Upper lobe of left lung (tissue), 6 donors: ENCODE measurements around the gene SOX5. TPM values are rescaled to one million over a fixed set of nuclear protein-coding genes. Genes with fewer than 3 reads are reported as not detected.

Source experiments
- ATAC-seq, 2 donors: fragments of 200-7000 bp; cut with Tn5 transposase; one replicate each; pipeline ENCODE4 v1.9.1; 2022; ENCODE audit warnings: mild to moderate bottlenecking in 2 of 2, moderate library complexity in 2 of 2; ENCODE audit not compliant: low FRiP score in 2 of 2
- DNase-seq, 2 donors: peaks; one replicate each; pipeline ENCODE4 v3.0.0-alpha.2; 2019 to 2020
- H3K27ac ChIP-seq, 4 donors: fragments of 200-600 bp; sonication (generic); one replicate each; pipeline ENCODE4 v1.5.1; 2016 to 2019
- H3K27me3 ChIP-seq, 4 donors: fragments of 200-600 bp; sonication (generic); one replicate each; pipeline ENCODE4 v1.5.1; 2017 to 2019
- H3K36me3 ChIP-seq, 4 donors: fragments of 200-600 bp; sonication (generic); one replicate each; pipeline ENCODE4 v1.5.1; 2016 to 2019
- H3K4me1 ChIP-seq, 4 donors: fragments of 200-600 bp; sonication (generic); one replicate each; pipeline ENCODE4 v1.5.1; 2018 to 2019
- H3K4me3 ChIP-seq, 4 donors: fragments of 200-600 bp; sonication (generic); one replicate each; pipeline ENCODE4 v1.5.1; 2017 to 2019; ENCODE audit warnings: mild to moderate bottlenecking in 2 of 4, moderate library complexity in 1 of 4
- H3K9me3 ChIP-seq, 4 donors: fragments of 200-600 bp; sonication (generic); one replicate each; pipeline ENCODE4 v1.5.1; 2018 to 2019
- EP300 ChIP-seq, 4 donors: sonication (generic); formaldehyde crosslinking; IDR thresholded peaks; one replicate each; pipeline ENCODE4 v1.5.1; 2017; ENCODE audit warnings: antibody characterized with exemption in 4 of 4, control low read depth in 2 of 4
- POLR2A ChIP-seq, 4 donors: fragments of 450-650 bp; IDR thresholded peaks; one replicate each; pipeline ENCODE4 v1.5.1; 2016 to 2017; ENCODE audit warnings: antibody characterized with exemption in 4 of 4, mild to moderate bottlenecking in 2 of 4
- POLR2AphosphoS5 ChIP-seq, 2 donors: sonication (generic); formaldehyde crosslinking; IDR thresholded peaks; one replicate each; pipeline ENCODE4 v1.5.1; 2017; ENCODE audit warnings: antibody characterized with exemption in 2 of 2
- WGBS, 2 donors: methylation state at CpG; one replicate each; pipeline ENCODE4 v1.1.5; 2017 to 2018; 5-methylcytosine and 5-hydroxymethylcytosine counted together
- total RNA-seq, 6 donors: library from RNA; depleted of rRNA in 4 of 6; stranded (reverse); fragments of >200 nt in 4 of 6; gene quantifications; one replicate each; pipeline versions ENCODE4 v1.1.0 to v1.2.1, GENCODE V29; 2016 to 2021
- TF ChIP-seq, protein P1 (sequence below), 6 experiments: fragments of 450-650 bp in 4 of 6; fragments of 200-600 bp in 2 of 6; sonication (generic) in 2 of 6; IDR thresholded peaks; one replicate each; pipeline ENCODE4 v1.5.1; 2016 to 2019; ENCODE audit warnings: antibody characterized with exemption in 6 of 6
- donor health status: DM: no; HTN: no; CAD: no; lungs with moderate emphysema.
- donor health status: DM: no; HTN: yes; CAD: no; lungs with severe emphysema.

SOX5 gene
- total RNA-seq, 6 donors from 2014 or later: 9.6 to 31.4 (median 14.5) TPM

- no peak overlapping the region for H3K4me3 ChIP-seq
- no peak for ATAC-seq
- 63 to 70% methylated on average over 5 of the region's 5 CpGs for WGBS, 2 donors
Measured at GRCh38 chr12:23556661-23557060, 392.8 kb downstream of the SOX5 start.

DNA sequence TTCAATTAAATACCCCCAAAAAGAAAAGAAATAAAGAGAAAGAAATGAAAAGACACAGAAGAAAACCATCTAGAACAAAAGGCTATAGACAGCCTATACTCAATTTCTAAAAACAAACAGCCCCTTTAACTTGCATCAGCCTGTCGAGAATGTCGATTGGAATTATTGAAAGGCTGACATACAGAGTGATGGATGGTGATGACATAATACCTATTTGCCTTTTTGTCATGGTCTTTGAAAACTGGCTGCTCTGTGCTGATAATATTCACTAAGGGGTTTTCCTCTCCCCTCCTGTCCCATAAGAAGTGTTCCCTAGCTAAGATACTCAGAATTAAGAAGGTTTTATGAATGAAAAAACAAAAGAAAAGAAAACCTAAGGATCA lies 393.7 kb downstream of the SOX5 start:
- TF ChIP-seq POLR2AphosphoS5 (IDR thresholded peaks at IDR 0.05): no peak
- TF ChIP-seq EP300 (IDR thresholded peaks at IDR 0.05): no peak
- TF ChIP-seq POLR2A (IDR thresholded peaks at IDR 0.05): no peak
- TF ChIP-seq, protein P1, sequence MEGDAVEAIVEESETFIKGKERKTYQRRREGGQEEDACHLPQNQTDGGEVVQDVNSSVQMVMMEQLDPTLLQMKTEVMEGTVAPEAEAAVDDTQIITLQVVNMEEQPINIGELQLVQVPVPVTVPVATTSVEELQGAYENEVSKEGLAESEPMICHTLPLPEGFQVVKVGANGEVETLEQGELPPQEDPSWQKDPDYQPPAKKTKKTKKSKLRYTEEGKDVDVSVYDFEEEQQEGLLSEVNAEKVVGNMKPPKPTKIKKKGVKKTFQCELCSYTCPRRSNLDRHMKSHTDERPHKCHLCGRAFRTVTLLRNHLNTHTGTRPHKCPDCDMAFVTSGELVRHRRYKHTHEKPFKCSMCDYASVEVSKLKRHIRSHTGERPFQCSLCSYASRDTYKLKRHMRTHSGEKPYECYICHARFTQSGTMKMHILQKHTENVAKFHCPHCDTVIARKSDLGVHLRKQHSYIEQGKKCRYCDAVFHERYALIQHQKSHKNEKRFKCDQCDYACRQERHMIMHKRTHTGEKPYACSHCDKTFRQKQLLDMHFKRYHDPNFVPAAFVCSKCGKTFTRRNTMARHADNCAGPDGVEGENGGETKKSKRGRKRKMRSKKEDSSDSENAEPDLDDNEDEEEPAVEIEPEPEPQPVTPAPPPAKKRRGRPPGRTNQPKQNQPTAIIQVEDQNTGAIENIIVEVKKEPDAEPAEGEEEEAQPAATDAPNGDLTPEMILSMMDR (IDR thresholded peaks at IDR 0.05): no peak
- DNase-seq (no peak), ATAC-seq (no peak)
- Histone ChIP-seq H3K4me1 (no peaks in the 10 kb centered on the region), H3K27me3 (no peaks in the 10 kb centered on the region), H3K36me3 (no peaks in the 10 kb centered on the region), H3K27ac (no peak overlapping the region), H3K9me3 (no peaks in the 10 kb centered on the region), H3K4me3 (no peak overlapping the region)
- WGBS, 2 donors: 49 to 68% methylated on average over 2 of the region's 2 CpGs

More at GRCh38 chr12:23556661-23557060, 392.8 kb downstream of the SOX5 start:
- Histone ChIP-seq H3K9me3 (no peaks in the 10 kb centered on the region), H3K4me1 (no peaks in the 10 kb centered on the region), H3K36me3 (no peaks in the 10 kb centered on the region), H3K27me3 (no peaks in the 10 kb centered on the region), H3K27ac (no peak overlapping the region)
- TF ChIP-seq EP300 (IDR thresholded peaks at IDR 0.05) (no peak), POLR2A (IDR thresholded peaks at IDR 0.05) (no peak), POLR2AphosphoS5 (IDR thresholded peaks at IDR 0.05) (no peak)
- TF ChIP-seq, protein P1 (IDR thresholded peaks at IDR 0.05): no peak
- DNase-seq: no peak

GRCh38 chr12:23555180-23555824 lies 394.2 kb downstream of the SOX5 start:
- Histone ChIP-seq H3K36me3 (no peaks in the 10 kb centered on the region), H3K27me3 (no peaks in the 10 kb centered on the region), H3K9me3 (no peaks in the 10 kb centered on the region), H3K4me1 (no peaks in the 10 kb centered on the region), H3K4me3 (no peak overlapping the region), H3K27ac (no peak overlapping the region)
- ATAC-seq (no peak), DNase-seq (no peak)
- no peak for TF ChIP-seq POLR2A (IDR thresholded peaks at IDR 0.05)
- TF ChIP-seq EP300 (IDR thresholded peaks at IDR 0.05): no peak
- TF ChIP-seq POLR2AphosphoS5 (IDR thresholded peaks at IDR 0.05): no peak
- TF ChIP-seq, protein P1 (IDR thresholded peaks at IDR 0.05): no peak
- WGBS, 2 donors: 75 to 80% methylated on average over 4 of the region's 4 CpGs

DNA sequence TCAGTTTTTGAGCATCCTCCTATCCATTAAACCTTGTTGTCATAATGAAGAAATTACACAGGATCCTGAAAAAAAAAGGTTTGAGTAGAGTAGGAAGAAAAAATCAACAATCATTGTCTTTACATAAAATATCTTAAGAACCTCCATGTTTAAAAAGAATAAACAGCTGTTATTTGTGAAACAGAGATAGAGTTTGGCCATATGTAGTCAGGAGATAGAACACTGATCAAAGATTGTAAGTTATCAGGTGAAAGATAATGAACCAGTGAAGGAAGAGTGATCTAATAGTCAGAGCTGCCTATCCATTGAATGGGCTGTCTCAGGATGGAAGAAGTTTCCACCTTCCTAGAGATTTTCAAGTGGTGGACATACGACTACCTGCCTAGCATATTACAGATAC lies 397.1 kb downstream of the SOX5 start:
- DNase-seq (no peak), ATAC-seq (no peak)
- Histone ChIP-seq H3K4me3 (no peak overlapping the region), H3K27ac (no peak overlapping the region), H3K36me3 (no peaks in the 10 kb centered on the region), H3K27me3 (no peaks in the 10 kb centered on the region), H3K9me3 (no peaks in the 10 kb centered on the region), H3K4me1 (no peaks in the 10 kb centered on the region)
- 75 to 89% methylated on average over 1 of the region's 1 CpG for WGBS, 2 donors
- TF ChIP-seq POLR2A (IDR thresholded peaks at IDR 0.05) (no peak), EP300 (IDR thresholded peaks at IDR 0.05) (no peak), POLR2AphosphoS5 (IDR thresholded peaks at IDR 0.05) (no peak)
- TF ChIP-seq, protein P1 (IDR thresholded peaks at IDR 0.05): no peak

DNA sequence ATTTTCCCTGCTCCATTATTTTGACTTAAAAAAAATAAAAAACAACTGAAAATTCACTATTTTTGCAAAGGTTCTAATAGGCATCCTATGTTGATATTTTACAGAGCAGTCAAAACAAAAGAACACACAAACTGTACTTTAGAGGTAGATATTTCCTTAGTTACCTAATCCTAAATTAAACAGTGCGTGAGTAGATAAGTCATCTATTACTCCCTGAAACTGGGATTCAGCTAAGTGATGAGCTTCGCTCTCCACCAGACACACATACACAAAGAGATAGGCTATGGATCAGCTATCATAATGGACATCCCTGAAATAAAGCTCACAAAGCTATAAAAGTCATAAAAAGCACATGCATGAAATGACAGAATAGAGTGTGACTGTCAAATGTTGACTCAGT lies 398.7 kb downstream of the SOX5 start:
- no peaks in the 10 kb centered on the region for H3K9me3 ChIP-seq
- H3K27me3 ChIP-seq: no peaks in the 10 kb centered on the region
- H3K4me1 ChIP-seq: no peaks in the 10 kb centered on the region
- H3K36me3 ChIP-seq: no peaks in the 10 kb centered on the region
- H3K4me3 ChIP-seq: no peak overlapping the region
- DNase-seq (no peak), ATAC-seq (no peak)
- TF ChIP-seq POLR2A (IDR thresholded peaks at IDR 0.05) (no peak), EP300 (IDR thresholded peaks at IDR 0.05) (no peak), POLR2AphosphoS5 (IDR thresholded peaks at IDR 0.05) (no peak)
- TF ChIP-seq, protein P1 (IDR thresholded peaks at IDR 0.05): no peak
- H3K27ac ChIP-seq: no peak overlapping the region
- 81 to 95% methylated on average over 2 of the region's 2 CpGs for WGBS, 2 donors
